Vagina (tissue), 2 donors: ENCODE measurements around the gene WFDC10A. TPM values are rescaled to one million over a fixed set of nuclear protein-coding genes. Genes with fewer than 3 reads are reported as not detected.
"Not testable (repeated sequence)": the region's sequence is repeated elsewhere in the genome, so short reads cannot be mapped to it uniquely, and the experiment has no call there.

Experiments
- DNase-seq, 2 donors: peaks; one replicate each; pipeline ENCODE4 v3.0.0-alpha.2; 2017; ENCODE audit errors: extremely low spot score in 2 of 2
- H3K27ac ChIP-seq: fragments of 200-600 bp; sonication (generic); one replicate; pipeline ENCODE4 v1.5.1; 2019
- H3K27me3 ChIP-seq: fragments of 200-600 bp; sonication (generic); one replicate; pipeline ENCODE4 v1.5.1; 2019
- H3K36me3 ChIP-seq, 2 donors: fragments of 200-600 bp; sonication (generic); one replicate each; pipeline ENCODE4 v1.5.1; 2017 to 2019
- H3K4me1 ChIP-seq: fragments of 200-600 bp; sonication (generic); one replicate; pipeline ENCODE4 v1.5.1; 2019
- H3K4me3 ChIP-seq, 2 donors: fragments of 200-600 bp; sonication (generic); 1 replicate in 1 of 2; 2 replicates in 1 of 2; pipeline ENCODE4 v1.5.1; 2016 to 2019
- H3K9me3 ChIP-seq: fragments of 200-600 bp; sonication (generic); one replicate; pipeline ENCODE4 v1.5.1; 2019
- CTCF ChIP-seq, 3 experiments: fragments of 450-650 bp in 2 of 3; fragments of 200-600 bp in 1 of 3; sonication (generic) in 1 of 3; IDR thresholded peaks; one replicate each; pipeline ENCODE4 v1.5.1; 2017 to 2019; ENCODE audit warnings: antibody characterized with exemption in 3 of 3, mild to moderate bottlenecking in 2 of 3, moderate library complexity in 2 of 3
- POLR2A ChIP-seq, 2 donors: fragments of 450-650 bp; IDR thresholded peaks; one replicate each; pipeline ENCODE4 v1.6.1; 2017; ENCODE audit warnings: antibody characterized with exemption in 2 of 2, mild to moderate bottlenecking in 2 of 2, moderate library complexity in 2 of 2
- POLR2AphosphoS5 ChIP-seq, 2 donors: sonication (generic); formaldehyde crosslinking; IDR thresholded peaks; one replicate each; pipeline ENCODE4 v1.9.0; 2017; ENCODE audit warnings: antibody characterized with exemption in 2 of 2, mild to moderate bottlenecking in 2 of 2, low read depth in 1 of 2; ENCODE audit not compliant: insufficient read depth in 1 of 2
- intact Hi-C: fragments of 100-400 bp; cut with DNase I; formaldehyde crosslinking; loops from one replicate; pipeline ENCODE4 v1.15.1; 2023
- total RNA-seq: library from RNA; depleted of rRNA; stranded (reverse); fragments of >200 nt; gene quantifications from one replicate; pipeline ENCODE4 v1.2.3, GENCODE V29; 2016

The WFDC10A gene
- not detected for total RNA-seq

- Histone ChIP-seq H3K4me1 (no peaks in the 10 kb centered on the region), H3K27me3 (no peaks in the 10 kb centered on the region), H3K4me3 (no peak within 1 kb of the TSS), H3K9me3 (no peaks in the 10 kb centered on the region), H3K36me3 (no peaks in the 10 kb centered on the region), H3K27ac (no peak within 1 kb of the TSS)
- DNase-seq, result no peak
- TF ChIP-seq POLR2AphosphoS5 (IDR thresholded peaks at IDR 0.05; ENCODE audit: insufficient read depth in 1 of 2, low read depth in 1 of 2) (no peak), CTCF (IDR thresholded peaks at IDR 0.05) (peak in 1 of 3 experiments; percentile 37), POLR2A (IDR thresholded peaks at IDR 0.05) (no peak)
- intact Hi-C loops, result no loop called here
Observed at GRCh38 chr20:45629496-45630100, at the start of gene WFDC10A. TSS of gene WFDC10A (plus strand) at chr20:45629739. CDS start at chr20:45629814, 75 bp downstream.

- no peaks in the 10 kb centered on the region for H3K9me3 ChIP-seq
- H3K36me3 ChIP-seq, result no peaks in the 10 kb centered on the region
- intact Hi-C loops, result no loop called here
- TF ChIP-seq POLR2AphosphoS5 (IDR thresholded peaks at IDR 0.05; ENCODE audit: insufficient read depth in 1 of 2, low read depth in 1 of 2) (no peak), POLR2A (IDR thresholded peaks at IDR 0.05) (no peak), CTCF (IDR thresholded peaks at IDR 0.05) (no peak)
- no peak for DNase-seq
- no peak overlapping the region for H3K27ac ChIP-seq
- H3K4me1 ChIP-seq, result peaks cover 8% of the 10 kb centered on the region
- no peak overlapping the region for H3K4me3 ChIP-seq
- no peaks in the 10 kb centered on the region for H3K27me3 ChIP-seq
Observed at GRCh38 chr20:45581702-45582101, 47.8 kb upstream of the WFDC10A start.

- Histone ChIP-seq H3K27me3 (no peaks in the 10 kb centered on the region), H3K27ac (no peak overlapping the region), H3K4me3 (no peak overlapping the region), H3K9me3 (no peaks in the 10 kb centered on the region), H3K4me1 (no peaks in the 10 kb centered on the region), H3K36me3 (no peaks in the 10 kb centered on the region)
- DNase-seq, result no peak
- TF ChIP-seq POLR2AphosphoS5 (IDR thresholded peaks at IDR 0.05; ENCODE audit: insufficient read depth in 1 of 2, low read depth in 1 of 2) (no peak), POLR2A (IDR thresholded peaks at IDR 0.05) (no peak), CTCF (IDR thresholded peaks at IDR 0.05) (no peak)
- intact Hi-C loops, result no loop called here
Observed at GRCh38 chr20:45583502-45583901, 46.0 kb upstream of the WFDC10A start.

GRCh38 chr20:45584294-45584693 is 45.2 kb upstream of the WFDC10A start:
- H3K4me3 ChIP-seq, H3K36me3 ChIP-seq, intact Hi-C loops, DNase-seq, H3K27ac ChIP-seq, H3K4me1 ChIP-seq, H3K9me3 ChIP-seq, H3K27me3 ChIP-seq: not testable (repeated sequence)

GRCh38 chr20:45585986-45586385 is 43.6 kb upstream of the WFDC10A start:
- intact Hi-C loops, DNase-seq, H3K27me3 ChIP-seq, H3K36me3 ChIP-seq, H3K9me3 ChIP-seq, H3K4me1 ChIP-seq, H3K4me3 ChIP-seq: not testable (repeated sequence)
- H3K27ac ChIP-seq, result peak overlapping the region; percentile 44

GRCh38 chr20:45588800-45589199 is 40.7 kb upstream of the WFDC10A start:
- TF ChIP-seq POLR2A (IDR thresholded peaks at IDR 0.05), result no peak
- TF ChIP-seq CTCF (IDR thresholded peaks at IDR 0.05), result no peak
- no peak for TF ChIP-seq POLR2AphosphoS5 (IDR thresholded peaks at IDR 0.05; ENCODE audit: insufficient read depth in 1 of 2, low read depth in 1 of 2)
- Histone ChIP-seq H3K27ac (no peak overlapping the region), H3K36me3 (no peaks in the 10 kb centered on the region), H3K27me3 (no peaks in the 10 kb centered on the region), H3K4me3 (no peak overlapping the region), H3K9me3 (no peaks in the 10 kb centered on the region), H3K4me1 (no peaks in the 10 kb centered on the region)
- DNase-seq, result no peak
- intact Hi-C loops, result no loop called here
